HG02798 (cell line): Measurements from ENCODE around the gene TRPV5.
"Not testable (repeated sequence)": the region's sequence is repeated elsewhere in the genome, so short reads cannot be mapped to it uniquely, and the experiment has no call there.

Experiments
- ATAC-seq: cut with Tn5 transposase; IDR thresholded peaks from one replicate; pipeline ENCODE4 v1.9.1; 2021; ENCODE audit warnings: mild to moderate bottlenecking; ENCODE audit not compliant: unreplicated experiment, poor library complexity

Gene TRPV5

DNA sequence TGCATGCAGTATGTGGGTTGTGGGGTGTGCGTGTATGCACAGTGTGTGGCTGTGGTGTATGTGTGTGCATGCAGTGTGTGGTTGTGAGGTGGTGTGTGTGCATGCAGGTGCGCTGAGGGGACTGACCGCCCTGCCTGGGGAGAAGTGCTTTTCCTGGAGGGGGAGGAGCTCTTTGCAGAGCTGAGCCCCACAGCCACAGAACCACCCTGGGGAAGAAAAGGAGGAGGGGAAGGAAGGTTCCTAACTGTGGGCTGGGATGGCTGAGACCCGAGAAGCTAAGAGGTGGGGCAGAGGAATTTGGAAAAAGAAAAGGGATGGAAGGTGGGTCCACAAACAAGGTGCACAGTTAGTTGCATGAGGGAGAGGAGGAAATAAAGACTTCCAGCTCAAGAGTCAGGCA, at the start of gene TRPV5:
TRPV5 (minus strand) TSS at position 123 of the 400 bp plus-strand sequence. CDS start 287 bp downstream, outside the sequence.
- ATAC-seq, result no peak

DNA sequence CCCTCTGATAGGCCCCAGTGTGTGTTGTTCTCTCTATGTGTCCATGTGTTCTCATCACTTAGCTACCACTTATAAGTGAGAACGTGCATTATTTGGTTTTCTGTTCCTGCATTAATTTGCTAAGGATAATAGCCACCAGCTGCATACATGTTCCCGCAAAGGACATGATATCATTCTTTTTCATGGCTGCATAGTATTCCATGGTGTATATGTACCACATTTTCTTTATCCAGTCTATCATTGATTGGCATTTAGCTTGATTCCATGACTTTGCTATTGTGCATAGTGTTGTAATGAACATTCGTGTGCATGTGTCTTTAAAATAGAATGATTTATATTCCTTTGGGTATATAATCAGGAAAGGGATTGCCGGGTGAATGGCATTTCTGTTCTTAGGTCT, 44.9 kb upstream of the TRPV5 start:
- ATAC-seq, result not testable (repeated sequence)

GRCh38 chr7:142974626-142975025, 41.1 kb upstream of the TRPV5 start:
- no peak for ATAC-seq

- no peak for ATAC-seq
Measured at GRCh38 chr7:142969183-142969582, 35.6 kb upstream of the TRPV5 start.

GRCh38 chr7:142968229-142968628, 34.7 kb upstream of the TRPV5 start:
- ATAC-seq, result no peak

- ATAC-seq, result no peak
Measured at GRCh38 chr7:142964502-142965246, 31.1 kb upstream of the TRPV5 start.

DNA sequence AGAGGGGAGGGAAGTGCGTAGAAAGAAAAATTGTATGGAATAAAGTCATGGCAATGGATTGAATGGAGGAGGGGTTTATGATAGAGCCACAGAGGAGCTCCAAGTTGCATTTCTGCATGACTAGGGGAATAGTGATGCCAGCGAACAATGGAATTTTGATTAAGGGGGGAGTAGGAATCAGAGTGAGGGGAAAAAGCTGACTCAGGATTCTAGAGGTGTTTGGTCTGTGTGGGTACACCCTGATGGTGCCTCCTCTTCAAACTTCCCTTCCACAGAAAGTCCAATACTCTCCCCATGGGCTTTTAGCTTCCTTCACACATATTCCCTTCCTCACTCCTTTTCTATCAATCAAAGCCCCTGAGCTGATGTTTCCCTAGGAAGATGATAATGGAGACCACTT, 30.4 kb upstream of the TRPV5 start:
- no peak for ATAC-seq

DNA sequence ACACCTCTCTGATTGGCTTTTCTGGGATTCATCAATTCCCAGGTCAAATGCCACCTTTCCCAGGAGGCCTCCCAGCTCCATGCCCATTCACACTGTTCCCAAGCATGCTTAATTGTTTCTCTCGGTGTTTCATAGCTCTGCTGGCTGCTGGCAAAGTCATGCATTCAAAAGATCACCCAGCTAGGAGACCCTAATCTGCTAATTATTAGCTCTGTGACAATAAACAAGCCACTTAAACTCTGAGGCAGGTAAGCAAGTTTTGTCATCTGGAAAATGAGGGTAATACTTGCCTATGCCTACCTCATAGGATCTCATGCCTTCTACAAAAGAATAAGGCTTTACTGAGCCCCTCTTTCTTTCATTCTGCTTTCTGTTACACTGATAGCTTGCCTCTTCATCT, 29.4 kb upstream of the TRPV5 start:
- no peak for ATAC-seq

DNA sequence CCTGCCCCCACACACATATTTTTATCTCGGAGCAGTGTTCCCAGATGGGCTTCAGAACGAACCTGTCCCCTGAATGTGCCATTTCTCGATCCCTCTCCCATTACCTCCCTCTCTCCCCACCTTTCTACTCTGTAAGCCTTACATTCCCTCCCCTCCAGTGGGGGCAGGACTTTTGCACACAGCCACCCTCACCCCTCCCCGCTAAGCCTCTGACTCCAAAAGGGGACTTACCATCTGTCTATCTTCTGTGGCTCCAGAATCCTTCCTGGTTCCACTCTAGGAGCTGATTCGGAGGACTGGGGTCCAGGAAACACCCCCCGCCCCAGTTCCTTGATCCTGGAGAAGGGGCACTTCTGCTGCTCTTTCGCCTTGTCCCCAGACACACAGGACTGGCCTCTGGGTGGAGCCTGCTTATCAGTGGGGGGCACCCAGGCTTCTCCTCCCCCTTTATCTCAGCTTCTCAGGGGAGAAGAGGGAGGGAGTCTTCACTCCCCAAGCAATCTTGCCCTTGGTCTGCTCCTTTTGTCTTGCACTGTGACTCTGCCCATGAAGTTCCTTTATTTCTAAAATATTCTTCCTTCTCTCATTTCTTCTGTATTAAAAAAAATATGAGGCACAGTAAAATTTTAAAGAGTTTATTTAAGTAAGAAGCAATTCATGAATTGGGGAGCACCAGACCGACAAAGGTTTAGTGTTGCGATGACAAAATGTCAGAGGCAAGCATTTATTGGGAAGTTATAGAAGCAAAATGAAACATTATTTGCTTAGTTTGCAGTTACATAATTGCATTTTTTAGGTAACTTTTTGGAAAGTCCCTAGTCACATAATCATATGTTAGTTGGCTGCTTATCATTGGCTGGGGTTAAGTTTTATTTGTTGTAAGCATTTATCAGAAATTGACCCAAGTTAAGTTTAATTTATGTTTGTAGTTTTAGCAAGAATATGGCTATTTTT, 28.7 kb upstream of the TRPV5 start, which contains the start of gene KEL:
KEL (minus strand) TSS at position 391 of the 954 bp plus-strand sequence; CDS start at position 234, 157 bp downstream.
- ATAC-seq, result no peak

- no peak for ATAC-seq
Measured at GRCh38 chr7:142961595-142961972, 28.0 kb upstream of the TRPV5 start.

DNA sequence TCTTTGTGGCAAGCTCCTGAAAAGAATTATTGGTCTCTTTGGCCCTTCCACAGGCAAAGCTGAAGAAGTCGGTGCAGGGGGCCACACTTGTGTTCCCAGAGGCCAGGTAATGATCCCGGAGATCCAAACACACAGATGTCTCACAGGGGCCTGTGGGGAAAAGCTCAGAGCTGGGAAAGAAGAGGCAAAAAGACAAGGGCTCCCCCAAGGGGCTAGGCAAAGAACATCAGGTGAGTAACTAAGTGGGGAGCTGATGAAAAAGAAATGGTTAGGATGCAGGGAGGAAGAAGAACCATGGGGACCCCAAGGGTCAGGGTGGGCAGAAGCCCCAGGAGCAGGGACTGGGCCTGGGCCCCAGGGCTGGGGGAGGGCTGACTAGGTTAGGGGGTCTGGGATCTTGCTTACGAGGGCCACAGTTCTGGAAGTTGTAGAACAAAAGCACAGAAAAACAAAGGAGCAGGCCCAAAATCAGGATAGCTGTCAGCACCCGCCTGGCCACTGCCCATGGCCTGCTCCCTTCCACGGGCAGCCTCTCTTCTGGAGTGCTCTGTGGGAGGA, 27.5 kb upstream of the TRPV5 start:
- ATAC-seq, result no peak

DNA sequence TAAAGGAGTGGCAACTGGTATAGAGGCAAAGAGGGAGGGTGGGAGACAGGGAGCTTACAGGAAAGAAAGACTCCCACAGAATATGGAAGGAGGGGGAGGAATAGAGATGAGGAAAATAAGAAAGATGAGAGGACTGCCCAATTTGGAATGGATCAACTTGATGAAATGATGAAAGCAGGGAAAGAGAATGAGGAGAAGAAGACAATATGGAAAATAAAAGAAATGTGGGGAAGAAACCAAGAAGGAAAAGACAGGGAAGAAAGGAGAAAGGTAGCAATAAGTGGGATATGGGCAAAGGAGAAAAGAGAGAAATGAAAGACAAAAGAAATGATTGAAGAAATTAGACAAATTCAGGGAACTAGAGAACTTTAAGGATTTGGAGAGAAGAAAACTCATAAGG, 25.7 kb upstream of the TRPV5 start:
- ATAC-seq, result no peak

DNA sequence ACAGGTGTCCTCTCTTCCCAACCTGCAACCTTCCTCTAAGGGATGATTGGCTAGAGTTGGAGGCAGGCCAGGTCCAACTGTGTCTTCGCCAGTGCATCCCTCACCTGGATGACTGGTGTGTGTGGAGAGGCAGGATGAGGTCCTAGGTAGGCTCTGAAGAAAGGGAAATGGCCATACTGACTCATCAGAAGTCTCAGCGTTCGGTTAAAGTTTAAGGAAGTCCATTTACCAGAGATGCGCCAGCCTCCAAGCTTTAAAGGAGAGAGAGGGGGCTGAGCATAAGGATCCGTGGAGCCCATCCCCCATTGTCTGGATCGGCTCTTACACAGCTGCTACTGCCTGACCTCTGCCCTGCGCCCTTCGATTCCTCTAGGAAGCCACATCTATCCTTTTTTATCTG, 24.2 kb upstream of the TRPV5 start:
- no peak for ATAC-seq

DNA sequence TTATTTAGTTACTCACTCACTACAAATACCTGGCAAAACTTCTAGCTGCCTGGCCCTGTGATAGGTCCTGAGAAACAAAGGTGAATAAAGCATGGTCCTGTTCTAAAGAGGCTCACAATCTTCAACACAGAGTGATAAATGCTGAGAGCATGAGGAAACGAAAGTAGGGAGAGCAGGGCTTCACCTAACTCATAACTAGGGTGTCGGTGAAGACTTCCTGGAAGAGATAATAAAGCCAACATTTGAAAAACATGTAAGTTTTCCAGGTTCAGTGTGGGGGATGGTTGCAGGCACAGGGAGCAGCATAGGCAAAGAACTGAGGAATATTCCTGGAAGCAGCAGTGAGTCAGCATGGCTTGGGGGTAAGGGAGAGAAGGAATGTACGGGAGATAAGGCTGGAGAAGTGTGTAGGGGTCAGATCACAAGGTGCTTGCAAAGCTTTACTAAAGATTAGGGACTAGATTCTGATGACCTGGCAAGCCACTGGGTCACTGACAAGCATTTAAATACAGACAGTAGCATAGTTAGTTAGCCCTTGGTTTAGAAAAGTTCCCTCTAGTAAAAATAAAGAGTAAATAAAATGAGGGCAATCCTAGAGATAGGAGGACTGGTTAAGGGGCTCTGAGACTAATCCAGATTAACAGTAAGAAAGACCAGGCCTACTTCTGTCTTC, 23.5 kb upstream of the TRPV5 start:
- ATAC-seq, result no peak

GRCh38 chr7:142954680-142955268, 21.2 kb upstream of the TRPV5 start:
- ATAC-seq, result peak; percentile 61

DNA sequence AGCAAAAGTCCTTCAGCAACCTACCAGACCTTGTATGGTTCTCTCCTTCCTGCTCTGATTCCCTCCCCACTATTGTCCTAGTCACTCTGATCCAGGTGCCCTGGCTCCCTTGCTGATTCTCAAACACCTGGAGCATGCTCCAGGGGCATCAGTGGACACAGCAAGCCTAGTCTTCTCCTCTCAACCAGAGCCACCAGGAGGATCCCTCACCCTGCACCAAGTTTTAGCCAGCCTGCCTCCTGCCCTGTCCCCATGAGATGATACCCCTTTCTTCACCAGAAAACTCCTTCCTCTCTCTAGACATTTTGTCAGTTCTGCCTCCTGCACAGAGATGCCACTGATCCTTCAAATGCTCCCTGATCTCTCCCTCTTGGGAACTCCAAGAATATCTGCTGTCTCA, 16.7 kb upstream of the TRPV5 start:
- no peak for ATAC-seq

GRCh38 chr7:142948603-142949002, 15.1 kb upstream of the TRPV5 start:
- ATAC-seq, result no peak

GRCh38 chr7:142945001-142945400, 11.5 kb upstream of the TRPV5 start:
- ATAC-seq, result no peak

- ATAC-seq, result no peak
Measured at GRCh38 chr7:142943706-142944268, 10.2 kb upstream of the TRPV5 start.

DNA sequence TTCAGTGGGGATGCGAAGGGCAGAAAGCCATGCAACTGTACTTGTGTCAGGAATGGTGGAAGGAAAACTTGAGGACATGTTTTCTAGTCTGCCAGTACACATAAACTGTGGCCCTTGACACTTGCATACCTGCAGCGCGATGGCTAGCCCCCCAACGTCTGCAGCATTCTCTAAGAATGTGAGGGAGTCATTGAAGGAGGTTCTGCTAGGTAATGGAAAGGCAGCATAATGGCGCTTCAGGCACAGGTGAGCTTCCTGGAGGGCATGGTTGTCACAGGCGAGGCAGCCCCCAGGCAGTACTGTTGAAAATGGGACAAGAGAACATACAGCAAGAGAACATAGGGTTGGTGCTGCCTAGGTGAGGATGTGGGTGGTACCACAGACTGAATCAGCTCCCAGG, 9.2 kb upstream of the TRPV5 start:
- ATAC-seq, result no peak
